Activated T-cell treated with anti-CD3 and anti-CD28 coated beads, Interleukin-2, amount 50 U/mL, for 72 hours (primary cell): Measurements from ENCODE around the gene PAQR6. TPM values are rescaled to one million over a fixed set of nuclear protein-coding genes. Genes with fewer than 3 reads are reported as not detected.

Experiments
- ATAC-seq, 2 donors: fragments of 150-1000 bp; cut with Tn5 transposase; replicated peaks in 1 of 2; 2 replicates each; pipeline ENCODE4 v1.10.0; 2021; ENCODE audit warnings: moderate library complexity in 2 of 2, mild to moderate bottlenecking in 1 of 2
- DNase-seq, 2 donors: peaks; one replicate each; pipeline ENCODE4 v3.0.0; 2021 to 2022; ENCODE audit warnings: mixed read lengths in 1 of 2
- H3K27ac Mint-ChIP-seq: one replicate; pipeline ENCODE4 v1.8.0; 2022; ENCODE audit warnings: mild to moderate bottlenecking, moderate library complexity, mixed read lengths
- H3K27me3 Mint-ChIP-seq: one replicate; pipeline ENCODE4 v1.8.0; 2022; ENCODE audit warnings: low read depth, mixed read lengths
- H3K36me3 Mint-ChIP-seq, 2 donors: one replicate each; pipeline ENCODE4 v1.8.0; 2022; ENCODE audit warnings: mixed read lengths in 2 of 2, mild to moderate bottlenecking in 1 of 2; ENCODE audit not compliant: insufficient read depth in 2 of 2
- H3K4me1 Mint-ChIP-seq: one replicate; pipeline ENCODE4 v1.8.0; 2022; ENCODE audit warnings: low read depth, mixed read lengths
- H3K4me3 Mint-ChIP-seq, 2 donors: one replicate each; pipeline ENCODE4 v1.8.0; 2022; ENCODE audit warnings: mild to moderate bottlenecking in 2 of 2, mixed read lengths in 2 of 2, moderate library complexity in 2 of 2
- H3K9me3 Mint-ChIP-seq, 2 donors: one replicate each; pipeline ENCODE4 v1.8.0; 2022; ENCODE audit warnings: mixed read lengths in 2 of 2
- total RNA-seq, 2 donors: library from RNA; stranded (reverse); gene quantifications; one replicate each; pipeline ENCODE4 v1.2.3, GENCODE V29; 2022

Gene PAQR6, protein sequence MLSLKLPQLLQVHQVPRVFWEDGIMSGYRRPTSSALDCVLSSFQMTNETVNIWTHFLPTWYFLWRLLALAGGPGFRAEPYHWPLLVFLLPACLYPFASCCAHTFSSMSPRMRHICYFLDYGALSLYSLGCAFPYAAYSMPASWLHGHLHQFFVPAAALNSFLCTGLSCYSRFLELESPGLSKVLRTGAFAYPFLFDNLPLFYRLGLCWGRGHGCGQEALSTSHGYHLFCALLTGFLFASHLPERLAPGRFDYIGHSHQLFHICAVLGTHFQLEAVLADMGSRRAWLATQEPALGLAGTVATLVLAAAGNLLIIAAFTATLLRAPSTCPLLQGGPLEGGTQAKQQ
- 10 to 100 TPM in 1 of 2 donors, 1 to 10 TPM in 1; 9.6 to 10.4 TPM for total RNA-seq

DNA sequence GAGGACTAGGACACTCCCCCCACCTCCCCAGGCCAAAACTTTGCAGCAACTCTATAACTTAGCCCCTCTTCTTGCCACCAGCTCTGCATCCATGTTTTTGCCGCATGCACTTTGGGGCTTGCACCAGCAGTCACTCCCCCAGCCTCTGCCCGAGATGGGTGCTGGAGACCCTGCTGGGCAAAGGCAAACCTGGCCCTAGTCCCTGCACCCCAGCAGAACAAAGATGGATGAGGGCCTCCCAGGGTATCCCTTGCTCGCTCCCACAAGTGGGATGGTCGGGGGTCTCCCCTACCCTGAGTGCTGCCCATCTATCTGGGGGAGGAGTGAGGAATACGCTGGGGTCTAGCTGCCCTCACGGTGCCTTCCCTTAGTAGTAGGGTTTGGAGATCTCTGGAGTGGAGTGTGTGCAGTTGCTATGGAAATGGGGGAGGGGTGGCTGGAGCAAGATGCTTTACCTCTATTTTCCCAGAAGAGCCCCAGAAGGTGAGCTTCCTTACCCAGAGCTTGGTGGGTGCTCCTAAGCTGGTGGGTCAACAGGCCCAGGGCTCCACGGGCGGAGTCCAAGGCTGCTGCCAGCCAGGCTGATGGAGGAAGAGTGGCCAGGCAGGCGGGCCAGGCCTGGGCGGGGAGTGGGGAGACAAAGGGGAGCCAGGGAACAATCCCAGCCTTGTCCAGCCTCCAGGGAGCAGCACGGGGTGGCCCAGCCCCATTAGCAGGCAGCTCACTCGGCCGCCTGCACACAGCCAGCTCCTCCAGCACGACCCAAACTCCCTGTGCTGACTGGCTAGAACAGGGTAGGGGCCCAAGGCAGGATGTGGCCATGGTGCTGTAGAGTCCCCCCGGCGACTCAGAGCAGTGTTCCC lies at the start of gene PAQR6:
Gene PAQR6, minus strand, starts transcription at position 597 of the 863 bp plus-strand sequence. CDS start 1,325 bp downstream, outside the sequence.
- peaks cover 21% of the 10 kb centered on the region for H3K4me1 Mint-ChIP-seq
- ATAC-seq (no peak), DNase-seq (no peak)
- H3K27me3 Mint-ChIP-seq: peaks cover 8% of the 10 kb centered on the region
- H3K9me3 Mint-ChIP-seq: no peaks in the 10 kb centered on the region
- no peak within 1 kb of the TSS for H3K4me3 Mint-ChIP-seq
- H3K27ac Mint-ChIP-seq: no peak within 1 kb of the TSS
- H3K36me3 Mint-ChIP-seq: peaks cover 0 to 6% of the 10 kb centered on the region in 2 donors

DNA sequence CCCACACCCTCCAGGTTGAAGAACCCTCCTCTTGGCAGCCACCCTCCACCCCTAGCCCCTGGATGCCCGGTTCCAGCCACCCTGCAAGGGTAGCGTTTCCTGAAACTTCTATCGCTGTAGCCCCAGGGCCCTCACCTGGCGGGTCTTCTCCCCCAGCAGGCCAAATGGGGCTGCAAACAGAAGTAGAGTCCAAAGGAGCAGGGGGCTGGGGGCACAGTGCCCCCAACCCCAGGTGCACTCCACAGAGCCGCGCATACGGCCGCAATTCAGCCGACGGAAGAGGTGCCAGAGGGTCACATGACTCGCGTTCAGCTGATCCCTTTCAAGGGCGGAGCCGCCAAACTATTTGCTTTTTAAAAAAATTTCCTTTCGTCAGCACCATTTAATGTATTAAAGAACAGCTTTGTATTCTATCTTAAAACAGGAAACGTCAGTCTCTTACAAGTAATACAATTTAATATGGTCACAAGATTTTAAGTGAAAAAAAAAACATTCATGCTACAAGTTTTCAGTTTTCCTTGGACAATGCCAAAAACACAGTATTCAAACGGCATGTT lies 47.6 kb upstream of the PAQR6 start, which contains the start of gene GLMP:
Gene GLMP, minus strand, starts transcription at position 289 of the 557 bp plus-strand sequence. Its CDS starts 34 bp downstream, at position 255.
- DNase-seq: peak; percentile 61 to 66
- Mint-ChIP-seq H3K4me3 (peak within 1 kb of the TSS; percentile 81 to 94), H3K27ac (peak within 1 kb of the TSS; percentile 79), H3K27me3 (no peaks in the 10 kb centered on the region), H3K9me3 (no peaks in the 10 kb centered on the region), H3K4me1 (peaks cover 25% of the 10 kb centered on the region), H3K36me3 (peaks cover 0 to 4% of the 10 kb centered on the region in 2 donors)
- ATAC-seq: peak; percentile 86 to 89

DNA sequence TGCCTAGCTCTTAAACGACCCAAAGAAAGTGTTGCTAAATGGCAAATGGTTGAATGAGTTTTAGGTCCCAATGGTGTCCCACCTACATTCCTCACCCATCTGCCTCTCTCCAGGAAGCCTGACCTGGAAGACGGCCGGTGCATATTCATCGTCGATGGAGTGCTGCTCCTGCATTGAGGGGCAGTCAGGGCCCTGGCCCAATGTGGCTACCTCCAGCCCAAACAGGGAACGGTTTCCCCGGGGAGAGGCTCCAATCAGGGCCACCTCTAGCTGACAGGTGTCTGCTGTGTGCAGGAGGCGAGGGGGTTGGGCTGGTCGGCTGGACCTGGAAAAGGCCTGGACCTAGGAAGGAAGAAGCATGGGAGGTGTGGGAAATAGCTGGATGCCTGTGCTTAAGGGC lies 46.0 kb upstream of the PAQR6 start:
- no peaks in the 10 kb centered on the region for H3K27me3 Mint-ChIP-seq
- H3K4me3 Mint-ChIP-seq: no peak overlapping the region

DNA sequence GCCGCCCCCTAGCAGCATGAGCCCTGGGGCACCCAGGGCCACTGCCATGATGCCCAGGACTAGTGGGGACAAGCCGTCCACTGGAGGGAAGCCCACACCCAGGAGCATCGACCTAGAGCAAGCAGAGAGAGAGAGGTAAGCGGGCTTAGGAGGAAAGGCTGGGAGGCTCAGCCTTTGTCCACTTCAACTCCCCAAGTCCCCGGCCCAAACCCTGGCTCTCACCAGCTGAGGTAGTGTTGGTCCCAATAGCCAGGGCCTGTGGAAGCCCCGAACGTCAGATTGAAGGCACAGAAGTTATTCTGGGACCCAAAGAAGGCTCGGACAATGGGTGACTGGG lies 45.2 kb upstream of the PAQR6 start:
- H3K4me1 Mint-ChIP-seq: peaks cover 25% of the 10 kb centered on the region
- DNase-seq (no peak), ATAC-seq (no peak)
- H3K4me3 Mint-ChIP-seq: no peak overlapping the region
- no peak overlapping the region for H3K27ac Mint-ChIP-seq
- H3K27me3 Mint-ChIP-seq: no peaks in the 10 kb centered on the region
- peaks cover 2 to 6% of the 10 kb centered on the region in 2 donors for H3K36me3 Mint-ChIP-seq
- no peaks in the 10 kb centered on the region for H3K9me3 Mint-ChIP-seq

More for the DNA sequence above, 46.0 kb upstream of the PAQR6 start:
- ATAC-seq: no peak
- Mint-ChIP-seq H3K9me3 (no peaks in the 10 kb centered on the region), H3K4me1 (peaks cover 25% of the 10 kb centered on the region), H3K36me3 (peaks cover 0 to 6% of the 10 kb centered on the region in 2 donors), H3K27ac (no peak overlapping the region)
- no peak for DNase-seq

DNA sequence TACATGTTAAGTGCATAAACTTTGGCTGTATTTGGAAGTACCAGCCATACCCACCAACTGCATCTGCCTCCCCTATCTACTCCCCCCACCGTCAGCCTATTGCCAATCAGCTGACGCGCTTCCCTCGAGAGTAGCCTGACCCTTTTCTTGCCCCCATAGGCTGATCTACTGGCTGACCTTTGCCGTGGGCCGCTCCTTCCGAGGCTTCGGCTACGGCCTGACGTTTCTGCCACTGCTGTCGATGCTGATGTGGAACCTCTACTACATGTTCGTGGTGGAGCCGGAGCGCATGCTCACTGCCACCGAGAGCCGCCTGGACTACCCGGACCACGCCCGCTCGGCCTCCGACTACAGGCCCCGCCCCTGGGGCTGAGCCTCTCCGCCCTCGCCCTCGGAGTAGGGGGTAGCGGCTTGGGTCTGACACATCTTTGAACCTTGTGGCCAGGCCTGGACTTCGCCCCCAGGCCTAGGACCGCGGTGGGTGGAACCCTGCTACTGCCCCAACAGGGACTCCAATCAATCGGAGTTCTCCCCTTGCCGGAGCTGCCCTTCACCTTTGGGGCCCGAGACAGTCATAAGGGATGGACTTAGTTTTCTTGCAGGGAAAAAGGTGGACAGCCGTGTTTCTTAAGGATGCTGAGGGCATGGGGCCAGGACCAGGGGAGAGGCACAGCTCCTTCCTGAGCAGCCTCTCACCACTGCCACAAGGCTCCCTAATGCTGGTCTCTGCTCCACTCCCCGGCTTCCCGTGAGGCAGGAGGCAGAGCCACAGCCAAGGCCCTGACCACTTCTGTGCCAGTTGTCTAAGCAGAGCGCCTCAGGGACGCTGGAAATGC lies 43.6 kb upstream of the PAQR6 start:
- ATAC-seq (peak; percentile 28 to 42), DNase-seq (no peak)
- Mint-ChIP-seq H3K4me3 (peak overlapping the region; percentile 6 to 22), H3K36me3 (peaks cover 2 to 6% of the 10 kb centered on the region in 2 donors), H3K27me3 (no peaks in the 10 kb centered on the region), H3K9me3 (no peaks in the 10 kb centered on the region), H3K27ac (no peak overlapping the region), H3K4me1 (peaks cover 25% of the 10 kb centered on the region)

DNA sequence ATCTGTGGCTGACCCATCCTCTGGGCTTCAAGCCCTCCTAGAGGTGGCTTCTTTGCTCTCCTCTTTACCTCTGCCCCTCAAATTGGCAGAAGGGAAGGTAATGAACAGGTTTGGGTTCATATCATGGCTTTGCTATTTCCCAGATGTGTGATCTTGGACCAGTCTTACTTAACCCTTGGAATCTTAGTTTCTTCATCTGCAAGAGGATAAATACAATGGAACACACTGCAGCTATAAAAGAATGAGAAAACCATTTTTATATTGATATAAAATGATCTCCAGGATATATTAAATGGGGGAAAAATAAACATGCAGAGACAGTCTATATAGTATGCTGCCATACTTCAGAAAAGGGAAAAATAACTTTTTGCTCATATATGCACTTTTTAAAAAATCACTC lies 42.0 kb upstream of the PAQR6 start:
- Mint-ChIP-seq H3K4me3 (no peak overlapping the region), H3K9me3 (no peaks in the 10 kb centered on the region), H3K27ac (peak overlapping the region; percentile 76), H3K27me3 (no peaks in the 10 kb centered on the region), H3K4me1 (peaks cover 11% of the 10 kb centered on the region), H3K36me3 (peaks cover 2 to 8% of the 10 kb centered on the region in 2 donors)
- ATAC-seq (no peak), DNase-seq (no peak)

DNA sequence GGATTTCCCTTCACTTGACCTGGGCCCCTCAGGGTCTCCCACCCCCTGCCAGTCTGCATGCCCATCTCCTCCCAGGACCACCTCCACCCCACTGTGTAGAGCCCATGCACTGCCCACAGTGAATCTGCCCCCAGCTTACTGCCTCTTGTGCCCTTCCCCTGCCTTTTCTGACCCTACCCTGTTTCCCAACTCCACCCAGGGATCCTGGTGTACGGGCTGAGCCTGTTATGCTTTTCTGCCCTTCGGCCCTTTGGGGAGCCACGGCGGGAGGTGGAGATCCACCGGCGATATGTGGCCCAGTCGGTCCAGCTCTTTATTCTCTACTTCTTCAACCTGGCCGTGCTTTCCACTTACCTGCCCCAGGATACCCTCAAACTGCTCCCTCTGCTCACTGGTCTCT lies 38.2 kb upstream of the PAQR6 start:
- Mint-ChIP-seq H3K4me3 (no peak overlapping the region), H3K27ac (no peak overlapping the region), H3K4me1 (peaks cover 24% of the 10 kb centered on the region), H3K36me3 (peaks cover 5 to 10% of the 10 kb centered on the region in 2 donors), H3K9me3 (no peaks in the 10 kb centered on the region), H3K27me3 (no peaks in the 10 kb centered on the region)
- no peak for DNase-seq
- ATAC-seq: no peak

DNA sequence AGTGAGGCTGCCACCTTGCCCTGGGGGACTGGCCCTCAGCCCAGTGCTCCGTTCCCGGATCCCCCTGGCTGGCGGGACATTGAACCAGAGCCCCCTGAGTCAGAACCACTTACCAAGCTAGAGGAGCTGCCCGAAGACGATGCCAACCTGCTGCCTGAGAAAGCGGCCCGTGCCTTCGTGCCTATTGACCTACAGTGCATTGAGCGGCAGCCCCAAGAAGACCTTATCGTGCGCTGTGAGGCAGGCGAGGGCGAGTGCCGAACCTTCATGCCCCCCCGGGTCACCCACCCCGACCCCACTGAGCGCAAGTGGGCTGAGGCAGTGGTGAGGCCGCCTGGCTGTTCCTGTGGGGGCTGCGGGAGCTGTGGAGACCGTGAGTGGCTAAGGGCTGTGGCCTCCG lies 37.6 kb upstream of the PAQR6 start:
- Mint-ChIP-seq H3K36me3 (peaks cover 5 to 10% of the 10 kb centered on the region in 2 donors), H3K27me3 (no peaks in the 10 kb centered on the region), H3K27ac (no peak overlapping the region), H3K9me3 (no peaks in the 10 kb centered on the region), H3K4me3 (no peak overlapping the region), H3K4me1 (peaks cover 30% of the 10 kb centered on the region)
- no peak for DNase-seq
- ATAC-seq: no peak

DNA sequence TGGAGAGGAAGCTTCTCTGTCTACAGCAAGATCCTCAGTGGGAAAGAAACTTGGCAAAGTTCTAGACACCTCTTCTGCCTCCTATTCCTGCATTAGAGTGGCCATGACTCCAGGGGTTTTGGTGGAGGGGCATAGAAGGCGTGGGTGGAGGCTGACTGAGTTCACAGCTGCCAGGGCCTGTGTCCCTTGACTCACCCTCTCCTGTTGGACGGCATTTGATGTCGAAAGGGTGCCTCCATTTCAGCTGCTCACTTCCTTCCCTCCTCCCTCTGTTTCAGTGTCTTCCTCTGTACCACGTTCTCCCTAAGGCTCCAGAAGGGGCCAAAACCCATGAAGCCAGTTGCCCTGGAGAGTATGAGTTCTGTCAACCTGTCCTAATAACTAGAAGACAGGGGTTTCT lies 36.9 kb upstream of the PAQR6 start:
- Mint-ChIP-seq H3K27ac (no peak overlapping the region), H3K4me1 (peaks cover 35% of the 10 kb centered on the region), H3K4me3 (no peak overlapping the region), H3K9me3 (no peaks in the 10 kb centered on the region), H3K27me3 (no peaks in the 10 kb centered on the region), H3K36me3 (peaks cover 5 to 8% of the 10 kb centered on the region in 2 donors)
- ATAC-seq: no peak
- DNase-seq: no peak

DNA sequence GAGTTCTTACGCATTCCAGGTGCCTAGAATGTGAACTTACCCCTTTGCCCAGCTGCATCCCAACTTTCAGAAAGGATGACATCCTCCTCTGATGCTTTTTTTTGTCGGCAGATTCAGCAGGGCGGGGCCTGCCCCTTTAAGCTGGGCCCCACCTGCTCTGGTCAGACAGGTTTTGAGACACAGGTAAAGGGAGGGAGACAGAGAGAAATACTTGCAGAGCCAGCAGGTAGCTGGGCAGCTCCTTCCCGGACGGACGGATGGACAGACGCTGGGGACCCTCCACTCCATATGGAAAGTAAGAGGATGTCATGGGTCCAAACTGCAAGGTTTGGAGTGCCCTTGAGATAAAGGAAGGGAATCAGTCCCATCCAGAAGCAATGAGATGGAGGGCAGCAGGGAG lies 36.3 kb upstream of the PAQR6 start, which contains the start of gene TMEM79:
Gene TMEM79, plus strand, starts transcription at position 214 of the 400 bp plus-strand sequence. CDS start 902 bp downstream, outside the sequence.
- H3K27me3 Mint-ChIP-seq: no peaks in the 10 kb centered on the region
- no peak for DNase-seq
- no peaks in the 10 kb centered on the region for H3K9me3 Mint-ChIP-seq
- H3K4me3 Mint-ChIP-seq: peak within 1 kb of the TSS; percentile 98 to 99
- peaks cover 35% of the 10 kb centered on the region for H3K4me1 Mint-ChIP-seq
- no peak for ATAC-seq
- peak within 1 kb of the TSS; percentile 95 for H3K27ac Mint-ChIP-seq
- H3K36me3 Mint-ChIP-seq: peaks cover 5 to 8% of the 10 kb centered on the region in 2 donors

DNA sequence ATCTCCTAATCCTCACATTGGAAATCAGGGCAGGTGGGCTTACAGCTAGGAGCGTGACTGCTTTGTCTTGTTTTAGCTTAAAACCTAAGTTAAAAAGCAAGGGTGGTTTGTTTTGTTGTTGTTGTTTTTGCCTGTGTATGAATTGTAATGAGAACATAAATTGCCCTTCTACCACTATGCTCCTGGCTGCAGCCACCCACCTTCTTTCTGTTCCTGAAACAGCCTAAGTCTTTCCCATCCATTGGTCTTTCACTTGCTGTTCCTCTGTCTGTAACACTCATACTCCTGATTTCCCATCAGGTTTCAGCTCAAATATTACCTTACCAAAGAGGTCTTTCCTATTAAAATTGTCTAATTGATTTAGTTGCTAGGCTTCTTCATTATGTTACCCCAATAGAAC lies 35.7 kb upstream of the PAQR6 start:
- Mint-ChIP-seq H3K9me3 (no peaks in the 10 kb centered on the region), H3K36me3 (peaks cover 5 to 13% of the 10 kb centered on the region in 2 donors), H3K27me3 (no peaks in the 10 kb centered on the region), H3K4me3 (peak overlapping the region; percentile 98 to 99), H3K27ac (peak overlapping the region; percentile 95), H3K4me1 (peaks cover 35% of the 10 kb centered on the region)
- DNase-seq (no peak), ATAC-seq (no peak)

DNA sequence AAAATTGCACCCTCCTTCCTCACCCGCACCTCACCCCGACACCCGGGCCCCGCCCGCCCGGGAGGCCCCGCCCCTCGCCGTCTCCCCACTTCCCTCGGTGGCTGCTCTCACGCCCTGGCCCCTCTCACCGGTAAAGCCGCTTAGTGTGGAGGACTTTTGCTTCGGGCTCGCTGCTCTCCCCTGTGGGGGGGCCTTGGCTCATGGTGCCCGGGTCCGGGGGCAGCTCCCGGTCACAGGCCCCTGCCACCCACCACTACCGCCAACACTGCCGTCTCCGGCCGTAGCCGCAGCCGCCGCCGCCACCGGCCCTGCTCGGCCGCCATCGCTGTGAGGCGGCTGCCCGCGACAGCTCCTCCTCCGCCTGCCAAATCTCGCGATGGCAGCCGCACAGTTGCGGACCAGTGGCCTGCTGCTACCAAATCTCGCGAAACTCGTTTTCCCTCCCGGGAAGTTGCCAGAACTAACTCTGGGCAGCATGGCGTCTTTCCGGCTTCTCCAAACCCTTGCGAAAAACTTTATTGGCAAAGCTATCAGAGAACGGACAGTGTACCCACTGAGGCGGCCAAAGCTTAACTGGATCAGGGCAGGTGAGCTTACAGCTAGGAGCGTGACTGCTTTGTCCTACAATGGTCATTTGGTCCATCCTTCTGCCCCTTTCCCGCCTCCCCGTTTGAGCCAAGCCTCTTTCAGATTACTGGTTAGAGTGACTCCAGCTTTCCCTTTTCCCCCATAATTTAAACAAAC lies 34.8 kb upstream of the PAQR6 start, which contains the start of gene SMG5:
Gene SMG5, minus strand, starts transcription at position 347 of the 744 bp plus-strand sequence. Its CDS starts 145 bp downstream, at position 202.
- Mint-ChIP-seq H3K36me3 (peaks cover 8 to 21% of the 10 kb centered on the region in 2 donors), H3K4me1 (peaks cover 39% of the 10 kb centered on the region), H3K27ac (peak within 1 kb of the TSS; percentile 99), H3K9me3 (no peaks in the 10 kb centered on the region), H3K4me3 (peak within 1 kb of the TSS; percentile 98 to 99), H3K27me3 (no peaks in the 10 kb centered on the region)
- DNase-seq (peak; percentile 95 to 97), ATAC-seq (peak; percentile 90 to 91)
